Thoracic aorta (tissue), 2 donors: Measurements from ENCODE around the gene KY. TPM values are rescaled to one million over a fixed set of nuclear protein-coding genes. Genes with fewer than 3 reads are reported as not detected.

Experiments used
- ATAC-seq: fragments of 150-250 bp; one replicate; pipeline ENCODE4 v1.8.0; 2017; ENCODE audit warnings: low read depth; ENCODE audit not compliant: insufficient number of reproducible peaks, low FRiP score
- DNase-seq: peaks from one replicate; pipeline ENCODE4 v3.0.0-alpha.2; 2020; ENCODE audit warnings: low spot score
- H3K27ac ChIP-seq, 2 donors: fragments of 200-600 bp; sonication (generic); 1 replicate in 1 of 2; 2 replicates in 1 of 2; pipeline ENCODE4 v1.5.1; 2016; ENCODE audit warnings: mild to moderate bottlenecking in 2 of 2, moderate library complexity in 2 of 2
- H3K27me3 ChIP-seq: fragments of 200-600 bp; sonication (generic); replicated peaks from 2 replicates; pipeline ENCODE4 v1.6.0; 2016; ENCODE audit warnings: mild to moderate bottlenecking; ENCODE audit not compliant: insufficient read depth
- H3K36me3 ChIP-seq: fragments of 200-600 bp; sonication (generic); one replicate; pipeline ENCODE4 v1.5.1; 2016
- H3K4me1 ChIP-seq, 2 donors: fragments of 200-600 bp; sonication (generic); 1 replicate in 1 of 2; 2 replicates in 1 of 2; pipeline versions ENCODE4 v1.5.1 to v1.6.0; 2016; ENCODE audit warnings: low read depth in 2 of 2, mild to moderate bottlenecking in 1 of 2; ENCODE audit not compliant: control insufficient read depth in 1 of 2
- H3K4me3 ChIP-seq: fragments of 200-600 bp; sonication (generic); 2 replicates; pipeline ENCODE4 v1.5.1; 2016; ENCODE audit warnings: mild to moderate bottlenecking
- H3K9me3 ChIP-seq: fragments of 200-600 bp; sonication (generic); 2 replicates; pipeline ENCODE4 v1.5.1; 2016
- total RNA-seq, 2 donors: library from RNA; depleted of rRNA; stranded (reverse); fragments of >200 nt; gene quantifications; one replicate each; pipeline versions ENCODE4 v1.1.0 to v1.2.3, GENCODE V29; 2016
- TF ChIP-seq, protein P1 (sequence below): fragments of 200-600 bp; sonication (generic); IDR thresholded peaks from one replicate; pipeline ENCODE4 v1.5.1; 2019; ENCODE audit warnings: antibody characterized with exemption

Gene KY
- total RNA-seq, 2 donors from 2014 or later: 1.3 to 2.6 TPM

DNA sequence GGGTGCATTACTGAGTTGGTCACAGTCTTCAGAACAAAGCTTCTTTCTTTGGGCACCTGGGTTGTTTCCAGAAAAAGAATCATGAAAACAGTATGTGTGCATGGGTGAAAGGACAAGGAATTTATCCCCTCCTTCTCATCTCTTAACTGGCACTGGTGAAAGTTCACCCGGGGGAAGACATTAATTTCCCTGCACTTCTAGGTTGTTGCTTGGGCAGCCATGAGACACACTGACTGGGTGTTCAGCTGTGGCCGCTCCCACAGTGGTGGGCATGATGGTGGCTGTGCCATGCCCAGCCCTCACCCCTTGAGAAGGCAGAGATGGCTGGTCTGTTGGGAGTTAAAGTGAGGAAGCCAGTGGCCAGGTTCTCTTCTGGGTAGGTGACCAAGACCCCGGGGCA is 16.6 kb upstream of the KY start:
- no peaks in the 10 kb centered on the region for H3K9me3 ChIP-seq
- TF ChIP-seq, protein P1, sequence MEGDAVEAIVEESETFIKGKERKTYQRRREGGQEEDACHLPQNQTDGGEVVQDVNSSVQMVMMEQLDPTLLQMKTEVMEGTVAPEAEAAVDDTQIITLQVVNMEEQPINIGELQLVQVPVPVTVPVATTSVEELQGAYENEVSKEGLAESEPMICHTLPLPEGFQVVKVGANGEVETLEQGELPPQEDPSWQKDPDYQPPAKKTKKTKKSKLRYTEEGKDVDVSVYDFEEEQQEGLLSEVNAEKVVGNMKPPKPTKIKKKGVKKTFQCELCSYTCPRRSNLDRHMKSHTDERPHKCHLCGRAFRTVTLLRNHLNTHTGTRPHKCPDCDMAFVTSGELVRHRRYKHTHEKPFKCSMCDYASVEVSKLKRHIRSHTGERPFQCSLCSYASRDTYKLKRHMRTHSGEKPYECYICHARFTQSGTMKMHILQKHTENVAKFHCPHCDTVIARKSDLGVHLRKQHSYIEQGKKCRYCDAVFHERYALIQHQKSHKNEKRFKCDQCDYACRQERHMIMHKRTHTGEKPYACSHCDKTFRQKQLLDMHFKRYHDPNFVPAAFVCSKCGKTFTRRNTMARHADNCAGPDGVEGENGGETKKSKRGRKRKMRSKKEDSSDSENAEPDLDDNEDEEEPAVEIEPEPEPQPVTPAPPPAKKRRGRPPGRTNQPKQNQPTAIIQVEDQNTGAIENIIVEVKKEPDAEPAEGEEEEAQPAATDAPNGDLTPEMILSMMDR: no peak
- ATAC-seq: no peak
- H3K4me3 ChIP-seq: no peak overlapping the region
- DNase-seq: no peak
- H3K27ac ChIP-seq: no peak overlapping the region
- H3K4me1 ChIP-seq: peaks cover 6 to 15% of the 10 kb centered on the region in 2 donors
- no peaks in the 10 kb centered on the region for H3K27me3 ChIP-seq
- no peaks in the 10 kb centered on the region for H3K36me3 ChIP-seq

DNA sequence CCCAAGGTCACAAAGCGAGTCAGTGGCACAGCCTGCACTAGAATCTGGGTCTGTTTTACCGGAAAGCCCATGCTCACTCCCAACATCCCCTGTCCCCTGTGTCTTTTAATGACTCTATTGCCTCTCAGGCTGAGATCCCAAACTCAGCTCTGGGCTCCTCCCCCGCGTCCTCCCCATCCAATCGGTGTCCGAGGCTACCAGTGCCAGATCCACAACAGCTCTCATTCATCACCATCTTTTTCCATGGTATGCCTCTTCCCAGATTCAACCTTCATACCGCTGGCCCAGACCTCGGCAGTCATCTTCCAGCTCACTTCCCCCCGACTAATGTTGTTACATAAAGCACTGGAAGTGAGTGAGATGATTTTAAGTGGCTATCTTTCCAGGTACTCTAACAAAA is 16.1 kb upstream of the KY start:
- Histone ChIP-seq H3K4me1 (peaks cover 6 to 15% of the 10 kb centered on the region in 2 donors), H3K9me3 (no peaks in the 10 kb centered on the region), H3K27me3 (no peaks in the 10 kb centered on the region), H3K27ac (no peak overlapping the region), H3K36me3 (no peaks in the 10 kb centered on the region), H3K4me3 (no peak overlapping the region)
- DNase-seq: no peak
- no peak for ATAC-seq
- TF ChIP-seq, protein P1: no peak

DNA sequence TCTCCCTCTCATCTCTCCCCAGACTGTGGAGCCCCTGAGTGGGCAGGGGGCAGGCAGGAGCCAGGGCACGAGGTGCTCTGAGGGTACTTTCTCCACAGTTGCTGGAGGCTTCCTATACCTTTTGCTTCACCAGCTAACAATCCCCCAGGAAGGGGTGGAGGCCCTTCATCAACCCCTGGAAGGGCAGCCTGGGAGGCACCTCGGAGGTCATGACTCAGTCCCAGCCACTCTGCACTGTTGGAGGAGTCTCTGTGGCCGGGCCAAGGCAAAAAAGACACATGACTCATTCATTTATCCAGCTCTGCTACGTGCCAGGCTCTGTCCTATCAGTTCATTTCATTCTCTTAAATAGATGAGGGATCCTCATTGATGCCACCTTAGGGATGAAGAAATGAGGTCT is 15.6 kb upstream of the KY start:
- DNase-seq: no peak
- ATAC-seq: no peak

DNA sequence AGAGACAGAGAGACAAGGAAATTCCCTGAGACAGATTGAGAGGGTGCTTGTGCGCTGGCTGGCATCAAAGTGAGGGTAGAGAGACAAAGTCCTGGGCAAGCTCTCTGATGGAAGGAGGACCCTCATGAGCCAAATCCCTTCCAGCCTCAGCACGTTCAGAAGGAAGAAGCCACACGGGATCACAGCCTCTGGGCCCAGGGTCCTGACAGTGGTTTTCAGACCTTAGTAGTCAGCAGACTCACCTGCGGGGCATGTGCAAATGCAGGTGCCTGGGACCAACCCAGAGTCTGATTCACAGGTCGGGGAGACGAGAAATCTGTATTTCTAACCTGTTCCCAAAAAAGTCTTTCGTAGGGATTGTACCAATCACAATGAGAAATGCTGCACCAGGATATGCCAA is 15.2 kb upstream of the KY start:
- H3K4me3 ChIP-seq: no peak overlapping the region
- peaks cover 6 to 15% of the 10 kb centered on the region in 2 donors for H3K4me1 ChIP-seq
- no peaks in the 10 kb centered on the region for H3K27me3 ChIP-seq
- H3K9me3 ChIP-seq: no peaks in the 10 kb centered on the region
- H3K36me3 ChIP-seq: no peaks in the 10 kb centered on the region
- no peak for ATAC-seq
- H3K27ac ChIP-seq: no peak overlapping the region
- TF ChIP-seq, protein P1: no peak
- no peak for DNase-seq

More for the DNA sequence above, 15.6 kb upstream of the KY start:
- peaks cover 6 to 15% of the 10 kb centered on the region in 2 donors for H3K4me1 ChIP-seq
- H3K36me3 ChIP-seq: no peaks in the 10 kb centered on the region
- H3K27ac ChIP-seq: no peak overlapping the region
- no peaks in the 10 kb centered on the region for H3K9me3 ChIP-seq
- TF ChIP-seq, protein P1: no peak
- no peak overlapping the region for H3K4me3 ChIP-seq
- H3K27me3 ChIP-seq: no peaks in the 10 kb centered on the region

DNA sequence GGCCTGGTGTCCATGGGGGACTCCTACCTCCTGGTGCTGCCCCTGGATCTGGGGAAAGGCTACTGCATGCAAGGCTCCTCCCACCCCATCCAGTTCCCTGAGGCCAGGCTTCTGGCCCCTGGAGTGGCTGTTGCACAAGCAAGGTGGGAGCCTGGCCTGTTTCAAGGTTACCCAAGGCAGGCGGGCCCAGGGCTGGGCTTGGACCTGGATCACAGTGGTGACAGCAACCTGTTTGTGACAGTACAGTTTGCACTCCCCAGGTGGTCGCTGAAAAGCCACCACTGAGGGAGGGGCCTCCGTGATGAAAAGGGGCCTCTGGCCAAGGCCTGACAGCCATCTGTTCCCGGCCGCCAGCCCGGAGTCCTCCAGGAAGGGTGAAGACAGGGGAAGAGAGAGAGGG is 14.4 kb upstream of the KY start:
- DNase-seq (no peak), ATAC-seq (no peak)
- Histone ChIP-seq H3K9me3 (no peaks in the 10 kb centered on the region), H3K4me1 (peaks cover 6 to 15% of the 10 kb centered on the region in 2 donors), H3K36me3 (no peaks in the 10 kb centered on the region), H3K4me3 (no peak overlapping the region), H3K27ac (no peak overlapping the region), H3K27me3 (no peaks in the 10 kb centered on the region)
- TF ChIP-seq, protein P1: no peak
